Measurements from ENCODE around the gene GK.

GK gene

GRCh38 chrX:30712214-30712613 lies 59.0 kb downstream of the GK start:
- Histone ChIP-seq H3K4ac (ENCODE audit: low read depth, low read length) (no peak overlapping the region), H3K4me1 (ENCODE audit: control insufficient read depth in 1 of 2, insufficient read depth in 2 of 2, low read length in 2 of 2) (no peaks in the 10 kb centered on the region), H3K4me2 (ENCODE audit: low read length) (no peak overlapping the region), H2BK12ac (ENCODE audit: low read length) (no peak overlapping the region), H3K14ac (ENCODE audit: low read length) (no peak overlapping the region), H3K79me1 (ENCODE audit: low read length) (no peaks in the 10 kb centered on the region), H3K36me3 (ENCODE audit: control insufficient read depth in 1 of 2, insufficient read depth in 2 of 2, low read length in 2 of 2) (no peaks in the 10 kb centered on the region), H4K8ac (ENCODE audit: low read depth, low read length) (no peak overlapping the region), H4K91ac (ENCODE audit: low read depth, low read length) (no peak overlapping the region), H2AFZ (ENCODE audit: insufficient read depth, low read length, poor library complexity) (no peak overlapping the region), H2BK5ac (ENCODE audit: low read depth, low read length, poor library complexity) (no peak overlapping the region), H3K4me3 (ENCODE audit: low read depth, low read length) (no peak overlapping the region), H3K79me2 (ENCODE audit: control insufficient read depth, insufficient read depth, low read length, poor library complexity) (no peaks in the 10 kb centered on the region), H4K12ac (ENCODE audit: low read depth, low read length) (no peak overlapping the region), H3K9me3 (ENCODE audit: insufficient read depth, low read depth, low read length) (no peaks in the 10 kb centered on the region), H3K18ac (ENCODE audit: low read length) (no peak overlapping the region), H2AK5ac (ENCODE audit: low read length) (no peak overlapping the region), H3K27ac (ENCODE audit: low read depth, low read length) (no peak overlapping the region), H3K9ac (ENCODE audit: low read length) (no peak overlapping the region), H3K27me3 (ENCODE audit: insufficient read depth, low read length) (no peaks in the 10 kb centered on the region), H2BK120ac (ENCODE audit: insufficient read depth, low read length, poor library complexity) (no peak overlapping the region), H3K23ac (ENCODE audit: low read length) (no peak overlapping the region)
- no CpG with 5 or more reads among the region's 1 CpG for WGBS (ENCODE audit: extremely low coverage, insufficient coverage, insufficient read length)
- DNase-seq = no peak

DNA sequence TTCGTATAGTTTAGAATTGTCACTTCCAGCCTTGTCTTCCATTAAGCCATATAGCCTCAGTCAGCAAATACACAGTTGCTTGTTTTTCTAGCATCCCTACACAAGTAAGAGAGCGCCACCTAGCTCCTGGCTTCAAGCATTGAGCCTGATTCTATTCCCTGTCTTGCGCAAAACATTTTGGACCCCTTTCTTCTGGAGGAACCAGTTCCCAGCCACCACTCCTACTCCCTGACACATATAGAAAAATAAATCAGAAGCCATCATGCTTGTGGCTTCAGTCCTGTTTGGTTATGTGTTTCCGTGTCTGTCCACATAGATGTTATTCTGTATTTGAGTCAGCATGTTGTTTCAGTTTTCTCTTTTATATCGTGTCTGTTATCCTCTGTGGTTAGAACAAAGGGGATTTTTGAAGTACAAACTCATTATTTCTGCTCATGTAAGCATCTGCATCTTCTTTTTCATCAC lies 59.9 kb downstream of the GK start:
- Histone ChIP-seq H3K9me3 (ENCODE audit: insufficient read depth, low read depth, low read length) (no peaks in the 10 kb centered on the region), H4K91ac (ENCODE audit: low read depth, low read length) (no peak overlapping the region), H3K23ac (ENCODE audit: low read length) (no peak overlapping the region), H3K4me1 (ENCODE audit: control insufficient read depth in 1 of 2, insufficient read depth in 2 of 2, low read length in 2 of 2) (no peaks in the 10 kb centered on the region), H3K4me2 (ENCODE audit: low read length) (no peak overlapping the region), H2AK5ac (ENCODE audit: low read length) (no peak overlapping the region), H3K4ac (ENCODE audit: low read depth, low read length) (no peak overlapping the region), H2BK120ac (ENCODE audit: insufficient read depth, low read length, poor library complexity) (no peak overlapping the region), H2BK12ac (ENCODE audit: low read length) (no peak overlapping the region), H3K79me2 (ENCODE audit: control insufficient read depth, insufficient read depth, low read length, poor library complexity) (no peaks in the 10 kb centered on the region), H3K4me3 (ENCODE audit: low read depth, low read length) (no peak overlapping the region), H3K27ac (ENCODE audit: low read depth, low read length) (no peak overlapping the region), H3K27me3 (ENCODE audit: insufficient read depth, low read length) (no peaks in the 10 kb centered on the region), H3K18ac (ENCODE audit: low read length) (no peak overlapping the region), H2BK5ac (ENCODE audit: low read depth, low read length, poor library complexity) (no peak overlapping the region), H3K14ac (ENCODE audit: low read length) (no peak overlapping the region), H2AFZ (ENCODE audit: insufficient read depth, low read length, poor library complexity) (no peak overlapping the region), H4K8ac (ENCODE audit: low read depth, low read length) (no peak overlapping the region), H3K79me1 (ENCODE audit: low read length) (no peaks in the 10 kb centered on the region), H4K12ac (ENCODE audit: low read depth, low read length) (no peak overlapping the region), H3K36me3 (ENCODE audit: control insufficient read depth in 1 of 2, insufficient read depth in 2 of 2, low read length in 2 of 2) (no peaks in the 10 kb centered on the region), H3K9ac (ENCODE audit: low read length) (no peak overlapping the region)
- WGBS (ENCODE audit: extremely low coverage, insufficient coverage, insufficient read length) = no CpG with 5 or more reads among the region's 5 CpGs
- peak; percentile 34 to 54 for DNase-seq

GRCh38 chrX:30714138-30714537 lies 60.9 kb downstream of the GK start:
- H3K36me3 ChIP-seq (ENCODE audit: control insufficient read depth in 1 of 2, insufficient read depth in 2 of 2, low read length in 2 of 2) = no peaks in the 10 kb centered on the region
- H3K27ac ChIP-seq (ENCODE audit: low read depth, low read length) = no peak overlapping the region
- H4K12ac ChIP-seq (ENCODE audit: low read depth, low read length) = no peak overlapping the region
- no peak overlapping the region for H3K4me2 ChIP-seq (ENCODE audit: low read length)
- H2BK12ac ChIP-seq (ENCODE audit: low read length) = no peak overlapping the region
- H3K79me1 ChIP-seq (ENCODE audit: low read length) = no peaks in the 10 kb centered on the region
- H3K4ac ChIP-seq (ENCODE audit: low read depth, low read length) = no peak overlapping the region
- no peak overlapping the region for H4K8ac ChIP-seq (ENCODE audit: low read depth, low read length)
- H2BK120ac ChIP-seq (ENCODE audit: insufficient read depth, low read length, poor library complexity) = no peak overlapping the region
- no peaks in the 10 kb centered on the region for H3K4me1 ChIP-seq (ENCODE audit: control insufficient read depth in 1 of 2, insufficient read depth in 2 of 2, low read length in 2 of 2)
- no peaks in the 10 kb centered on the region for H3K9me3 ChIP-seq (ENCODE audit: insufficient read depth, low read depth, low read length)
- no peak overlapping the region for H4K91ac ChIP-seq (ENCODE audit: low read depth, low read length)
- H3K79me2 ChIP-seq (ENCODE audit: control insufficient read depth, insufficient read depth, low read length, poor library complexity) = no peaks in the 10 kb centered on the region
- no peak overlapping the region for H2AFZ ChIP-seq (ENCODE audit: insufficient read depth, low read length, poor library complexity)
- H2AK5ac ChIP-seq (ENCODE audit: low read length) = no peak overlapping the region
- no peak overlapping the region for H3K14ac ChIP-seq (ENCODE audit: low read length)
- H2BK5ac ChIP-seq (ENCODE audit: low read depth, low read length, poor library complexity) = no peak overlapping the region
- H3K18ac ChIP-seq (ENCODE audit: low read length) = no peak overlapping the region
- no peak overlapping the region for H3K23ac ChIP-seq (ENCODE audit: low read length)
- H3K9ac ChIP-seq (ENCODE audit: low read length) = no peak overlapping the region
- no CpG with 5 or more reads among the region's 1 CpG for WGBS (ENCODE audit: extremely low coverage, insufficient coverage, insufficient read length)
- no peak for DNase-seq
- H3K27me3 ChIP-seq (ENCODE audit: insufficient read depth, low read length) = no peaks in the 10 kb centered on the region
- no peak overlapping the region for H3K4me3 ChIP-seq (ENCODE audit: low read depth, low read length)

DNA sequence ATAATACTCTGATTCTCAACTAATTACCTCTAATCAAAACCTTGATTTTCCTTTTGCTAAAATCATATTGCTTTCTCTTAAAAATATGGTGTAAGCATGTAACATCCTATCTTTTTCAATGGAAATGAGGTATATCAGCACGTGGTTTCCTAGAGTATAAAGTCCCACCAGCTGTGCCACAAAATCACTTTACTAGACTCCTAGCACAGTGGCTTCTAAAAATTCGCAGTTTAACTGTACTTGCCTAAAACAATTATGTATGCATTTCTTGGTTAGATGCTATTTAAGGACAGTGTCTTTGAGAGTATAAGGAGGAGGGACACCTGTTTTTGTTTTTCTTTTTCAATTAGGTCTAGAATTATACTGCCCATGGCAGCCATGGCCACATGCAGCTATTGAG lies 62.8 kb downstream of the GK start:
- no peaks in the 10 kb centered on the region for H3K9me3 ChIP-seq (ENCODE audit: insufficient read depth, low read depth, low read length)
- no peak overlapping the region for H4K8ac ChIP-seq (ENCODE audit: low read depth, low read length)
- no peak overlapping the region for H4K12ac ChIP-seq (ENCODE audit: low read depth, low read length)
- H3K23ac ChIP-seq (ENCODE audit: low read length) = no peak overlapping the region
- no peaks in the 10 kb centered on the region for H3K36me3 ChIP-seq (ENCODE audit: control insufficient read depth in 1 of 2, insufficient read depth in 2 of 2, low read length in 2 of 2)
- no peak overlapping the region for H2AFZ ChIP-seq (ENCODE audit: insufficient read depth, low read length, poor library complexity)
- H3K18ac ChIP-seq (ENCODE audit: low read length) = no peak overlapping the region
- H2AK5ac ChIP-seq (ENCODE audit: low read length) = no peak overlapping the region
- H2BK120ac ChIP-seq (ENCODE audit: insufficient read depth, low read length, poor library complexity) = no peak overlapping the region
- no peak overlapping the region for H2BK5ac ChIP-seq (ENCODE audit: low read depth, low read length, poor library complexity)
- no peak overlapping the region for H3K4ac ChIP-seq (ENCODE audit: low read depth, low read length)
- no peaks in the 10 kb centered on the region for H3K79me1 ChIP-seq (ENCODE audit: low read length)
- no CpG with 5 or more reads among the region's 2 CpGs for WGBS (ENCODE audit: extremely low coverage, insufficient coverage, insufficient read length)
- H4K91ac ChIP-seq (ENCODE audit: low read depth, low read length) = no peak overlapping the region
- H3K14ac ChIP-seq (ENCODE audit: low read length) = no peak overlapping the region
- no peaks in the 10 kb centered on the region for H3K79me2 ChIP-seq (ENCODE audit: control insufficient read depth, insufficient read depth, low read length, poor library complexity)
- no peaks in the 10 kb centered on the region for H3K4me1 ChIP-seq (ENCODE audit: control insufficient read depth in 1 of 2, insufficient read depth in 2 of 2, low read length in 2 of 2)
- H2BK12ac ChIP-seq (ENCODE audit: low read length) = no peak overlapping the region
- no peak overlapping the region for H3K9ac ChIP-seq (ENCODE audit: low read length)
- no peak for DNase-seq
- no peaks in the 10 kb centered on the region for H3K27me3 ChIP-seq (ENCODE audit: insufficient read depth, low read length)
- no peak overlapping the region for H3K27ac ChIP-seq (ENCODE audit: low read depth, low read length)
- H3K4me2 ChIP-seq (ENCODE audit: low read length) = no peak overlapping the region
- H3K4me3 ChIP-seq (ENCODE audit: low read depth, low read length) = no peak overlapping the region
